ENCODE measurements around the gene CD44.

GRCh38 chr11:35215945-35216344 lies 77.0 kb downstream of the CD44 start:
- TF ChIP-seq, protein P1, sequence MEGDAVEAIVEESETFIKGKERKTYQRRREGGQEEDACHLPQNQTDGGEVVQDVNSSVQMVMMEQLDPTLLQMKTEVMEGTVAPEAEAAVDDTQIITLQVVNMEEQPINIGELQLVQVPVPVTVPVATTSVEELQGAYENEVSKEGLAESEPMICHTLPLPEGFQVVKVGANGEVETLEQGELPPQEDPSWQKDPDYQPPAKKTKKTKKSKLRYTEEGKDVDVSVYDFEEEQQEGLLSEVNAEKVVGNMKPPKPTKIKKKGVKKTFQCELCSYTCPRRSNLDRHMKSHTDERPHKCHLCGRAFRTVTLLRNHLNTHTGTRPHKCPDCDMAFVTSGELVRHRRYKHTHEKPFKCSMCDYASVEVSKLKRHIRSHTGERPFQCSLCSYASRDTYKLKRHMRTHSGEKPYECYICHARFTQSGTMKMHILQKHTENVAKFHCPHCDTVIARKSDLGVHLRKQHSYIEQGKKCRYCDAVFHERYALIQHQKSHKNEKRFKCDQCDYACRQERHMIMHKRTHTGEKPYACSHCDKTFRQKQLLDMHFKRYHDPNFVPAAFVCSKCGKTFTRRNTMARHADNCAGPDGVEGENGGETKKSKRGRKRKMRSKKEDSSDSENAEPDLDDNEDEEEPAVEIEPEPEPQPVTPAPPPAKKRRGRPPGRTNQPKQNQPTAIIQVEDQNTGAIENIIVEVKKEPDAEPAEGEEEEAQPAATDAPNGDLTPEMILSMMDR (IDR thresholded peaks at IDR 0.05), result no peak
- no peak for TF ChIP-seq POLR2A (IDR thresholded peaks at IDR 0.05)

All from lower leg skin (tissue), 3 donors.